ENCODE results near the gene NUDT19. TPM values are rescaled to one million over a fixed set of nuclear protein-coding genes. Genes with fewer than 3 reads are reported as not detected.
"Not testable (repeated sequence)": the region's sequence is repeated elsewhere in the genome, so short reads cannot be mapped to it uniquely, and the experiment has no call there.

The NUDT19 gene
- total RNA-seq, 1 experiment from 2014 or later: 35.8 TPM

DNA sequence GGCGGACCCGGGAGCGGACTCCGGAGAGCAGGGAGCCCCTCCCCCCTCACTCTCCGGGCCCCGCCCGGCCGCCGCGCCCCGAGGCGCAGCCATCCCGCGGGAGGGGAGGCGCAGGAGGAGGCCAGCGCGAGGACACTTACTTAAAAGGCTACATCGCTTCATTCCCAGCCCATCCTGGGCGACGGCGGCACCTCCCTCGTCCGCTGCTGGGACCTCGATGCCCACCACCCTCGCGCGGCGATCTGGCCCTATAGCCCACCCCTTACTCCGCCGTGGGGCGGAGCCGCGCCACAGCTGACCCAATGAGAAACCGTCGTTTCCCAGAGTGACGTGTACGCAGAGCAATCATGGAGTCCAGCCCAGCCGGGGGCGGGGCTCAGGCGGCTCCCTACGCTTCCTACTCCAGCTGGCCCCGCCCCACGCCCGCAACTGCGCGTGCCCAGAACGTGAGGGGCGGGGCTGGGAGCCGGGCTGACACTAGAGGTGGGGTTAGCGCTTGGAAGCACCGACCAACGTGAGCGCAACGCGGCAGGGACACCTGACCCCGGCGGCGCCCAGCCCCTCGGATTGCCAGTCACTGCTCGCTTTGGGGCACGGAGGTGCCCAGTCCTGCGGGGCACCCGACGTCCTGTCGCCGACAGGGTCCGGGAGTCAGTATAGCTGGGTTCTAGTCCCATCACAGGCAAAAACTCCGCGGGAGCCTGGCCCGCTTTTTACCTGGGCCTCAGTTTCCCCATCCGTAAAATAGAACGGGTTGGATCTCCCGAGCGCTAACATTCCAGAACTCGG lies 16.5 kb upstream of the NUDT19 start, which contains the start of gene ANKRD27:
Gene ANKRD27 (minus strand): TSS at position 250 of the 789 bp plus-strand sequence. CDS start 16,165 bp downstream, outside the sequence.
- peak; percentile 96 for DNase-seq (ENCODE audit: extremely low read depth, low read depth)

DNA sequence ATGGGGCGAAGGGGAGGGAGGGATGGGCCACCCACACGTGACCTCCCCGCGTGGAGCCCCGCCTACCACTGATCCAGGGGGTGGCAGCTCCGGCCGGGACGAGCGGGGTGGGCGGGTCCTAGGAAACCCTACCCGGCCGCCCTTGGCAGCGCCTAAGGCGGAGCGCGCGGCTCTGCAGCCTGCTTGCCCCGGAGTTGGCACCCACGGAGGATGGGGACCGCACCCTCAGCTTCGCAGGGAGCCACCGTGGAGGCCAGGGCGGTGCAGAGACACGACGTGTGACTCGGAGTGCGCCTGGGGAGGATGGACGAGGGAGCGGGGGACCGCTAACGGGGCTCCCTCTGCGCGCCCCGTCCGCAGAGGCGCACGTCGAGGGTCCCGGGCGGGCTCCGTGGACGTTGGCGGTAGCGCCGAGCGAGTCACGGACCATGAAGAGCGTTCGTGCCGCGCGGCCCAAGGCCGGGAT lies 15.9 kb upstream of the NUDT19 start, which contains the start of gene RGS9BP:
Gene RGS9BP (plus strand): TSS at position 129 of the 466 bp plus-strand sequence. CDS start 416 bp downstream, outside the sequence.
- no peak for DNase-seq (ENCODE audit: extremely low read depth, low read depth)

DNA sequence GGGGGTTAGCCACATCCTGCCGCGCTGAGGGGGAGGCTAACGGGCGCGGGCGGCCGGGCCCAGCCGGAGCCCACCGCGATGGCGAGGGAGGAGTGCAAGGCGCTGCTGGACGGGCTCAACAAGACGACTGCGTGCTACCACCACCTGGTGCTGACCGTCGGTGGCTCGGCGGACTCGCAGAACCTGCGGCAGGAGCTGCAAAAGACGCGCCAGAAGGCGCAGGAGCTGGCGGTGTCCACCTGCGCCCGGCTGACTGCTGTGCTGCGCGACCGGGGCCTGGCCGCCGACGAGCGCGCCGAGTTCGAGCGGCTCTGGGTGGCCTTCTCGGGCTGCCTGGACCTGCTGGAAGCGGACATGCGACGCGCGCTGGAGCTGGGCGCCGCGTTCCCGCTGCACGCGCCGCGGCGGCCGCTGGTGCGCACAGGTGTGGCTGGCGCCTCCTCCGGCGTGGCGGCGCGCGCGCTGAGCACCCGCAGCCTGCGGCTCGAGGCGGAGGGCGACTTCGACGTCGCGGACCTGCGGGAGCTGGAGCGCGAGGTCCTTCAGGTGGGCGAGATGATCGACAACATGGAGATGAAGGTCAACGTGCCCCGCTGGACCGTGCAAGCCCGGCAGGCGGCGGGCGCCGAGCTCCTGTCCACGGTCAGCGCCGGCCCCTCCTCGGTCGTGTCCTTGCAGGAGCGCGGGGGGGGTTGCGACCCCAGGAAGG lies 15.3 kb upstream of the NUDT19 start:
- DNase-seq (ENCODE audit: extremely low read depth, low read depth): no peak

DNA sequence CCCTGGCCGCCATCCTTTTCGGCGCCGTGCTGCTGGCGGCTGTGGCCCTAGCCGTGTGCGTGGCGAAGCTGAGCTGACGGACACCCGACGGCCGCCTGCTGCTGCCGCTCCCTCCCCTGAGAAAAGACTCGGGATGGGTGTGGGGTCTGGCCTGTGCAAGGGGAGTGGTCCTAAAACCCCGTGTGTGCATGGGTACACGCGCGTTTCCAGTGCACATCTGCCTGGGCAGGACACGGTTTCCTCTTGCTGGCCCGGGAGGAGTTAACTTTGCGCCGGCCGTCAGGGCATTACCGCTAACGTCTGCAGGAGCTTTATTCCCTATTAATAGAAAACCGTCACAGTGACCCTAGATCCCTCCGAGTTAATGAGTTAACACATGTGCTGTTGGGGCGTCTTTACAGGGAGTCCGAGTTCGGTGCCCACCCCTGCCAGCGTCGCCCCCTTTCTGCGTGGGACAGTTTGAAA lies 14.7 kb upstream of the NUDT19 start:
- DNase-seq (ENCODE audit: extremely low read depth, low read depth): no peak

DNA sequence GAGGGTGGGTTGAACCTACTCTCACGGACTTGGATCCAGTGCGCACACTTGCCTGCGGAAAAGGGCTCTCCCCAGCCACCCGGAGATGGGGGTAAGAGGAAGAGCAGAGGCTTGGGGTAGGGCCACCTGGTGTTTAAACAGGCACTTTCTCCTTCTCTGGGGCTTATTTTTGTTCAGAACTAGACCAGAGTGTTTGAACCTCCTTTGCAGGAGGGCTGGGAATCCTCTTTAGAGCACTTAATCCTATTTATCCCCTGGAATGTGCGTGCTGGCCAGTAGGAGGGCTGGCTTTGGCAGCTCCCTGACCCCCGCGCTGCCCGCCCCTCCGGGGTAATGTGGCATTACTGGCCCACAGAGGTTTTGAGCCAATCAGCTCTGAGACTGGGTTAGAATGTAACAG lies 14.0 kb upstream of the NUDT19 start:
- no peak for DNase-seq (ENCODE audit: extremely low read depth, low read depth)

DNA sequence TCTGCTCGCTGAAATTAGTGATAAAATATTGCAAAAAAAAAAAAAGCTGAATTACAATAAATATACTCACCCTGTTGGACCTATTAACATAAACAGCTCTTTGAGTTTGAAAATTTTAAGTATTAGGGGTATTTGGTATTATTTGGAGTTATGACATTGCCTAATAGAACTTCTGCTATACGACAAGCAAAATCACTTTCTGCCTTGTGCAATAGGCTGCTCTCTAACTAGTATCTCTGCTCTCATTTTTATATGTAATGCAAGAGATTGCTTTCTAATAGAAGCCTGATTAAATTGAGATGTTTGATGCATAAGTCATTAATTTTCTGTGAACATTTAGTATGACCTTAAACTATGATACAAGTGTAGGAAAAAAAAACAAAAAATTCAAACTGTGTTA lies 10.6 kb upstream of the NUDT19 start:
- no peak for DNase-seq (ENCODE audit: extremely low read depth, low read depth)

DNA sequence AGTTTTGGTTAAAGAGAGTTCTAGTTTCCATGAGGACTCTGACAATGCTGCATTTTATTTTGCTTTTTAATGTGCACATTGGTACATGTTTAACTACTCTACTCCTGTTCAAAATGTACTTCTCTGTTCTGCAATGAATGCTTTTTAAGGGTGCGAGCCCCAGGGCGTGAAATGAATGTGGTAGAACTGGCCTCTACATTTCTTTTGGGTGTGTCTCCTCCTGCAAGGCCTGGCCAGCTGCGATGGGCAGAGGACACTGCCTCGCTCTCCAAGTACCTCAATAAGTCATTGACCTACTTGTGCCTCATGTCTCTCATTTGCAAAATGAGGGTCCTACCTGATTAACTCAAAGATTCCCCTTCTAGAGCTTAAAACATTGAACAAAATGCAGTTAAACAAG lies 9.3 kb upstream of the NUDT19 start:
- no peak for DNase-seq (ENCODE audit: extremely low read depth, low read depth)

DNA sequence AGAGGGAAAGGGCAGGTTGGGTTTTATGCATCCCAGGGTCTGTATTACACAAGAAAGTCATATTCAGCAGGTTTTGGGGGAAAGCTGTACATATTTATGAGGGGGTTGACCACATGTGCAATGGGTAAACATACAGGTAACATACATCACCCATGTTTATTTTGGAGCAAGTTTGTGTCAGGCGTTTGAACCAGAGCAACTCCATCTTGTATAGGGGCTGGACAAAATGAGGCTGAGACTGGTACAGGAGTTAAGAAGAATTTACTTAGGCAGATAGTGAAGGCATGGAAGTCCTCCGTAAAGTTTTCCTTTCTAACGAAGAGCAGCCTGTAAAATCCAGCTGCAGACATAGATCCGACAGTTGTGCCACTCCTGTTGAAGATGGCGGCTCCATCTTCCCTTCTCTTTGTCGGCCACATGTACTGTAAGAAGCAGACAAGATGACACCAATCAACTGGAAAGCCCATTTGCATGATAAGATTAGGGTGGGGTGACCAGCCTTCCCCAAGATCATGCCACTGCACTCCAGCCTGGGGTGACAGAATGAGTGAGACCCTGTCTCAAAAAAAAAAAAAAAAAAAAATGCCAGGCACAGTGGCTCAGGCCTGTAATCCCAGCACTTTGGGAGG lies 4.7 kb upstream of the NUDT19 start:
- no peak for DNase-seq (ENCODE audit: extremely low read depth, low read depth)

DNA sequence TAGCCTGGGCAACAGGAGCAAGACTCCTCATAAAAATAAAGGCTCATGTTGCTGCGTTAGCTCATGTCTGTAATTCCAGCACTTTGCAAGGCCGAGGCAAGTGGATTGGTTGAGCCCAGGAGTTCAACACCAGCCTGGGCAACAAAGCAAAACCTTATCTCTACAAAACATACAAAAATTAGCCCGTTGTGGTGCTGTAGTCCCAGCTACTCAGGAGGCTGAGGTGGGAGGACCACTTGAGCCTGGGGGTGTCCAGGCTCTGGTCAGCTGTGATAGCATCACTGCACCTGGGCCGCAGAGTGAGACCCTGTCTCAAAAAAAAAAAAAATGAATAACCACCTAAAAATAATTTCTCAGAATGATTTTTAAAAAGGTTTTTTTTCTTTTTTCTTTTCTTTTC lies 3.9 kb upstream of the NUDT19 start:
- no peak for DNase-seq (ENCODE audit: extremely low read depth, low read depth)

DNA sequence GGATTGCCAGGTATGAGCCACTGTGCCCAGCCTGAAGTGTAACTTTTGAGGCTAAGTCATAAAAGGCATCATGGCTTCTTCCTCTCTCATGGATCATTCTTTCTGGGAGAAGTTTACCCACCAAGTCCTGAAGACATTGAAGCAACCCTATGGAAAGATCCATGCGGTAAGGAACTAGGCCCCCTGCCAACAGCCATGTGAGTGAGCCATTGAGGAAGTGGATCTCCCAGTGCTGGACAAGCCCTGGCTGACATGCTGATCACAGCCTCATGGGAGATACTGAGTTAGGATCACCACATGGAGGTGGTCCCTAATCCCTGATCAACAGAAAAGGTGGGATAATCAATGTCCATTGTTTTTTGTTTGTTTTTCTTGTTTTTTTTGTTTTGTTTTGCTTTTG lies 3.3 kb upstream of the NUDT19 start:
- no peak for DNase-seq (ENCODE audit: extremely low read depth, low read depth)

DNA sequence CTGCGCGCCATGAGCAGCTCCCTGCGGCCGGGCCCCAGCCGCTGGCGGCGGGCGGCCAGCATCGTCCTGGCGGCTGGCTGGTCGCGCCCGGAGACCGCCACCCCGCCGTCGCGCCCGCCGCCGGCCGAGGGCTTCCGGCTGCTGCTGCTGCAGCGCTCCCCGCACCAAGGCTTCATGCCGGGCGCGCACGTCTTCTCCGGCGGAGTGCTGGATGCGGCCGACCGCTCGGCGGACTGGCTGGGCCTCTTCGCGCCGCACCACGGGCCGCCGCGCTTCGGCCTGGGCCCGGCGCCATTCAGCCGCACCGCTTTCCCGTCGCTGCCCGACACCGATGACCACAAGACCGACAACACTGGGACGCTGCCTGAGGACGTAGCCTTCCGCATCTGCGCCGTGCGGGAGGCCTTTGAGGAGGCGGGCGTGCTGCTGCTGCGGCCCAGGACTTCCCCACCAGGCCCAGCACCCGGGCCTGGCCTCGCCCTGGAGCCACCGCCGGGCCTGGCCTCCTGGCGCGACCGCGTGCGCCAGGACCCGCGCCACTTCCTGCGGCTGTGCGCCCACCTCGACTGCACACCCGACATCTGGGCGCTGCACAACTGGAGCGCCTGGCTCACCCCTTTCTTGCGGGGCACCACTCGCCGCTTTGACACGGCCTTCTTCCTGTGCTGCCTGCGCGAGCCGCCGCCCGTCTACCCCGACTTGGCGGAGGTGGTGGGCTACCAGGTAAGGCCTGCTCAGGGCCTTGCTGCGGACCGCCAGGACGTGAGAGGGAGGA lies 518 bp downstream of the NUDT19 start:
- DNase-seq (ENCODE audit: extremely low read depth, low read depth): no peak

DNA sequence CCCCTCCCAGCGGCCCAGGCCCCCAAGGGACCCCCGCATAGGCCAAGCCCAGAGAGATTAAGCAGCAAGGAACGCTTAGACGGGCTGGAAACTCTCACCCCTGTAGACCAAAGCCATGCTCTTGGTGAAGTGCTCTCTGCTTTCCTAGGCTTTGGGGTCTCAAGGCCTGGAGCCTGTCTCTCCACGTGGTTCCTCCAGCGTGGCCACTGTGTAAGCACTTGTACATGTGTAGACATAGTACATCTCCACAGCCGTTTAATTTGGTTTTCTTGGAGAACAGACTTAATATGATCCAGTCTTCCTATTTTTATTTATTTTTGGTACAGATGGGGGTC lies 1.1 kb downstream of the NUDT19 start:
- no peak for DNase-seq (ENCODE audit: extremely low read depth, low read depth)

DNA sequence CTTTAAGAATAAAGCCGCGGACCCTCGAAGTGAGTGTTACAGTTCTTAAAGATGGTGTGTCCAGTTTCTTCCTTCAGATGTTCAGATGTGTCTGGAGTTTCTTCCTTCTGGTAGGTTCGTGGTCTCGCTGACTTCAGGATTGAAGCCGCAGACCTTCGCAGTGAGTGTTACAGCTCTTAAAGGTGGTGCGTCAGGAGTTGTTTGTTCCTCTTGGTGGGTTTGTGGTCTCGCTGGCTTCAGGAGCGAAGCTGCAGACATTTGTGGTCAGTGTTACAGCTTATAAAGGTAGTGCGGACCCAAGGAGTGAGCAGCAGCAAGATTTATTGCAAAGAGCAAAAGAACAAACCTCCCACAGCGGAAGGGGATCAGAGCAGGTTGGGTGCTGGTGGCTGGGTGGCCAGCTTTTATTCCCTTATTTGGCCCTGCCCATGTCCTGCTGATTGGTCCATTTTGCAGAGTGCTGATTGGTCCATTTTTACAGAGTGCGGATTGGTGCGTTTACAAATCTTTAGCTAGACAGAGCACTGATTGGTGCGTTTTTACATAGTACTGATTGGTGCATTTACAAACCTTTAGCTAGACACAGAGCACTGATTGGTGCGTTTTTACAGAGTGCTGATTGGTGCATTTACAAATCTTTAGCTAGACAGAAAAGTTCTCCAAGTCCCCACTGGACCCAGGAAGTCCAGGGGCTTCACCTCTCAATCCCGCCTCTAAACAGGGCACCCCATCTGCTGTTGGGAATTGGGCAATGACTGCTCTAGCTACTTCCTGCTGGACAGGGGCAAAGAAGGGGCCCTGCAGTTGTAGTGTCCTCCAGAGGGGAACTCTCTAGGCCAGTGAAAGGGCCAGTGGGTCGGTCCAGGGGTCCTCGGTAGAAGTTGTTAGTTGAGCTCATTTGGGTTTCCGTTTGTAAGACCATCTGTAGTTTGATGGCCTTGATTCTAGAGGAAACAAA lies 1.8 kb downstream of the NUDT19 start:
- not testable (repeated sequence) for DNase-seq (ENCODE audit: extremely low read depth, low read depth)

DNA sequence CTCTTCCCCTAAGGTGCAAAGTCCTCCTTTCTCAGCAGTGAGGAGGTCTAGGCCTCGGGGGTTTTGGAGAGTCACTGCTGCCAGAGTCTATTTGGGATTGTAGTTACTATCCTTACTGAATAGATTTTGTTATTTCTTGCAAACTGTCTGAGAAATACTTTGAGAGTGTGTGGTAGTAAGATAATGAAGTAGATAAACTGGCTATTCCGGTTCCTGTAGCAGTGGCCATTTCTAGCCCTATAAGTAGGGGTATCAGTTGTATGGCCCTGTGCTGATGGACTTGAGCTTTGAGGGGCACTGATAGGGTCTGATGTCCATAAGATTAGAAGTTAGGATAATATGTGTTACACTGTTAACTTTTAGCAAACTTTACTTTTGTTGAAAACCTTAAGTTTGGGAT lies 2.7 kb downstream of the NUDT19 start:
- DNase-seq (ENCODE audit: extremely low read depth, low read depth): not testable (repeated sequence)

DNA sequence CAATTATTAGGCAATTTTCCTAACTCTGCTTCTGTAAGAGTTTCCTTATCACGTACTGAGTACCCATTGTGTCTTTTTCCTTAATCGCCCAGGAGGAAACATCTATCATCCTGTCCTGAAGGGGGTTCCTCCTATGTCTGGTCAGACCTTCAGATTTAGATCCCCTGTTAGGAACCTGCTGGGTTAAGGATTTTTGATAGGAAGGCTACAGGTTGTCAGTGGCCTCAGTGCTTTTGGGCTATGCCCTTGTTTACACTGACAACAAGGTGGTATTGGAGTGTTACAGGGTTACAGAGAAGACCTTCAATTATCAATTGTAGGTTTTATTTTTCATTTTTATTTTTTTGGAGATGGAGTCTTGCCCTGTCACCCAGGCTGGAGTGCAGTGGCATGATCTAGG lies 3.2 kb downstream of the NUDT19 start:
- DNase-seq (ENCODE audit: extremely low read depth, low read depth): not testable (repeated sequence)

DNA sequence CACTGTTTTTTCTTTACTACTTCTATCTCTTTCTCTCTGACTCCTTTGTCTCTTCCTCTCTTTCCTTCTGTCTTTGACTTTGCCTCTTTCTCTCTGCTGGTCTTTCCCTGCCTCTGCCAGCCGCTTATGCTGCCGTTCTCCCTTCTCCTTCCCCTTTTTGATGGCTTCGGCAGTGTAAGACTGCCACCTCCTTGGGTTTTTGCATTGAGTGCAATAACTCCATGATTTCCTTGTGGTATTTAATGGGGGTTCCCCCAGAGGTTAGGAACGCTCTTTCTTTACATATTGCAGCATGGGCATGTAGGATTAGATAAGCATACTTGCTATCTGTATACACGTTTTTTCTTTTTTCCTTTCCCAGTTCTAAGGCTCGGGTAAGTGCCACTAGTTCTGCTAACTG lies 3.9 kb downstream of the NUDT19 start:
- not testable (repeated sequence) for DNase-seq (ENCODE audit: extremely low read depth, low read depth)

DNA sequence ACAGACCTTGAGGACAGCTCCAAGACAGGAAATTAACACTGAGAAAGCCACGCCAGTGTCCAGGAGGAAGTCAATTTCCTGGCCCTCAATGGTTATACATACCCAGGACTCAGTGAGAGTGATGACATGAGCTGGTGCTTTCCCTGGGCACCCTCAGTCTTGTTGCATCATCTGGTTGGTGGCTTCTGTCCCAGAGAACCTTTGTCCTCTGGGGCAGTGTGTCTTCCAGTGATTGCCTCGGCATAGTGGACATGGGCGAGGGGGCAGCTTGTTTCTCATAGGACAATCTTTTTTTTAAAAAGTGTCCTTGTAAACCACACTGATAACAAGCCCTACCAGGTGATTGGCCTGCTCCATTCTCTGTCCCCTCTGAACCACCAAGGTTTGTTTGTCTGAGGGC lies 5.2 kb downstream of the NUDT19 start:
- DNase-seq (ENCODE audit: extremely low read depth, low read depth): not testable (repeated sequence)

DNA sequence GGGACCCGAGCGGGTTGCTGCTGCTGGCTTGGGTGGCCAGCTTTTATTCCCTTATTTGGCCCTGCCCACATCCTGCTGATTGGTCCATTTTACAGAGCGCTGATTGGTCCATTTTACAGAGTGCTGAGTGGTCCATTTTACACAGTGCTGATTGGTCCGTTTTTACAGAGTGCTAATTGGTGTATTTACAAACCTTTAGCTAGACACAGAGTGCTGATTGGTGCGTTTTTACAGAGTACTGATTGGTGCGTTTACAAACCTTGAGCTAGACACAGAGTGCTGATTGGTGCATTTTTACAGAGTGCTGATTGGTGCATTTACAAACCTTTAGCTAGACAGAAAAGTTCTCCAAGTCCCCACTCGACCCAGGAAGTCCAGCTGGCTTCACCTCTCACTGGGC lies 8.5 kb downstream of the NUDT19 start:
- DNase-seq (ENCODE audit: extremely low read depth, low read depth): not testable (repeated sequence)

DNA sequence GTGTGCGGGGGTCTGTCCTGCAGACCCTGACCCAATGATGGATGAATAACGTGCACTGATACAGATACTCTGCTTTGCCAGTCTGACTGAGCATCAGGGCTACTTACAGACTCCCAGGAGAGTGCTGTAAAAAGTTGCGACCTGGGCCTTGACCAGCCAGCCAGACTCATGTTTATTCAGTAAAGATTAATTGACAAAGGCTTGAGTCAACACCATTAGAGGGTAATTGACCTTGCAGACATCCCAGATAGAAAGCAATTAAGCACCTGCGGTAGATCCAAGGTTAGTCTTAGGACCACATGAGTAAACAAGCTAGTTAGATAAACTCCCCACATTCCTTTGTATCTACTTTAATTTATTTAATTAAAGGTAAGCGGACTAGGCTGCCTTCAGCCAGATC lies 10.4 kb downstream of the NUDT19 start:
- DNase-seq (ENCODE audit: extremely low read depth, low read depth): no peak
